Pons (tissue), 1 donor: ENCODE measurements around the gene SLC25A6.
"Not testable (repeated sequence)": the region's sequence is repeated elsewhere in the genome, so short reads cannot be mapped to it uniquely, and the experiment has no call there.

Experiments
- DNase-seq: peaks from one replicate; pipeline ENCODE4 v3.0.0-alpha.2; 2016; ENCODE audit warnings: low spot score

The SLC25A6 gene

DNA sequence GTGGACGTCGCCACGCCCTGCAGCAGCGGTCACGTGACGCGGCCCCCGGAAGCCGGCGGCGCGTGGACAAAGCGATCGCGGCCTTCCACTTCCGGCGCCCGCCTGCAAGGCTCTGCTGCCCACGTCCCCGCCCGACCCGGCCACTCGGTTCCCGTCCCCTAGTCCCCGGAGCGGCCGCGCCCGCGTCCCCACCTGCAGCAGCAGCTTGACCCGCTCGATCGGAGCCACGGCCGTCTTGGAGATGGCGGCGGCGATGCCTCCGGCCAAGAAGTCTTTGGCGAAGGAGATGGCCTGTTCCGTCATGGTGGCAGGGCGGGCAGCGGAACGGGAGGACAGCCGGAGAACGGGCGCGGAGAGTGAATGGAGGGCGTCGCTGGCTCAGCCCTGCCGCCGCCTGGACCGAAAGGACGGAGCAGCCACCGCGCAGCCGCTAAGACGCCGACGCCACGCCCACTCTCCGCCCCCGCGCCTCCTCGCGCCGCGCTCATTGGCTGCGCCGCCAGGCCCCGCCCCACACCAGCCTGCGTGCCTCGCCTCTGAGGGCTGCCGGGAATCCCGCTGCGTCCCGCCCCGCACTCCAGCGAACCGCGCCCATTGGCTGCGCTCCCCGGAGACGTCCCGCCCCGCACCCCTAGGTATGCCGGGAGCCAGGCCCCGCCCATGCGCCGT is at the start of gene SLC25A6:
SLC25A6 (minus strand) TSS at position 407 of the 669 bp plus-strand sequence; CDS start at position 303, 104 bp downstream.
- peak; percentile 95 for DNase-seq

DNA sequence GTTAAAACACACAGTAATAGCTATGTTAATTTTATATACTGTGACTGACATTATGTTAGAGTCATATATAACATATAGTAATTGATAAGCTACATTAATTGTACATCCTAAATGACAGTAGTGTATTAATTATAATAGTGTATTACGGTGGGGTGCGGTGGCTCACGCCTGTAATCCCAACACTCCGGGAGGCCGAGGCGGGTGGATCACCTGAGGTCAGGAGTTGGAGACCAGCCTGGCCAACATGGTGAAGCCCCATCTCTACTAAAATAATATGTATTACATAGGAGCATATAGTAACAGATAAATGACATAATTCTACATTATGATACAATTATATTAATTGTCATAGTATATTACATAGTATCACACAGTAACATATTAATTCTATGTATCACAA is 48.6 kb upstream of the SLC25A6 start:
- DNase-seq = no peak

DNA sequence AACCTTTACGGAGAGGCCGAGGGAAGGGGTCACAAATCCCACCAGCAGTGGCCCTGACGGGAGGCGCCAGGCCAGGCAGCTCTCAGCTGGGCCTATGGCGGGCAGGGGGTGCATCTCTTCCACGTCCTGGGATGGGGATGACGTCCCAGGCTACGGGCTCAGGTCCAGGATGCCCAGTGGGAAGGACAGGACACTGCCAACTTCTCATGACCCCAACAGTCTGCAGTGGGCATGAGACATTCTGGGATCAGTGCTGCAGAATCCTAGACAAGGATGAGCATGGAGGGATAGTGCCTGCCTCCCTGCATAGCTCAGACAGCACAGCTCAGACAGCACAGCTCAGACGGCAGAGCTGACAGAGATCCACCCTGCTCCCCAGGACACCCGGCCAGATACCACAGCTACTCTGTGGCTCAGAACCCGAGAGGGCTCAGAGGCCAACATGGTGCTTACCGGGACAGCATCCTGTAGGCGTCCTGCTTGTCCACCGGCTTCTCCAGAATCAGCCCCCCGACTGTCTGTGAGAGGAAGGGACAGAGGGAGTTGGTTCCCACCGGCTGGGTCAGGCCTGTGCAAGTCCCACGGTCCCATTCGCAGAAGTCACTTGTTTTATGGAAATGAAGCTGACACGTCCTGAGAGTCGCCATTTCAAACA is 43.5 kb upstream of the SLC25A6 start:
- DNase-seq = no peak

DNA sequence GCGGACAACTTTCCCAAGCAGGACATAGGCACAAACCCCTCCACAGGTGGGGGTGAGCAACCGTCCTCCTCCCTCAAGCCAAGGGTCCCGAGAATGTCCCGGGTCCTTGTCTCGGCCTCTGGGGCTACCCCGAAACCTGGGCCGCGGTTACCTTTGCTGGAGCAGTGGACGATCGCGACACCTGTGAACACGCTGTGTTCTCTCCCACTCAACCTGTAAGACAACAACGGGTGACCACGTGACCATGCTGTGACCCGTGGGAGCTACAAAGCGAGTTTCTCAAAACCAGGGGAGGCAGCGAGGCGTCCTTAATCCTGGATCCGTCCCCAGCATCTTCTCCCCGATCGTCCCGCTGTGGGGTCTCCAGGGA is 42.9 kb upstream of the SLC25A6 start:
- no peak for DNase-seq

DNA sequence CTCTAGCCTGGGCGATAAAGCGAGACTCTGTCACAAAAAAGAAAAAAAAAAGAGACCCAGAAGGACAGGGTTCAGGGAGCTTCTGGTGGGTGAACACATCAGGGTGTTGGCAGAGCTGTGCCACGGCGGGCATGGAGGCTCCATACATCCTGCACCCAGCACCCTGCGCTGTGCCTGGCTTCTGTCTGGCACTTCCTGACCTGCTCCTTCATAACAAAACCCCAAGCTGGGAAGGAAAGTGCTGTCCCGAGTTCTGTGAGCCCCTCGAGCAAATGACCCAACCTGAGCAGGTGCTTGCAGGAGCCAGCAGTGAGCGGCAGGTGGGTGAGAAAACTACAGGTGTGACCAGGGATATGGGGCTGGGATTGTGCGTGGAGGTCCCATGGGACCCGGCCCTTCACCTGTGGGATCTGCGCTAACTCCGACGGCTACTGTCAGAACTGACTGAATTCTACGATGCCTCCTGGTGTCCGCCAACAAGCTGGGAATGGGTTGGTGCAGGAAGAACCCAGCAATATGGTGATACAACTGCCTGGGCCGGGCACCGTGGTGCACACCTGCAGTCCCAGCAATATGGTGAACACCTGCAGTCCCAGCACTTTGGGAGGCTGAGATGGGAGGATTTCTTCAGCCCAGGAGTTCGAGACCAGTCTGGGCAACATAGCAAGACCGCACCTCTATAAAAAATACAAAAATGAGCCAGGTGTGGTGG is 41.9 kb upstream of the SLC25A6 start:
- no peak for DNase-seq

DNA sequence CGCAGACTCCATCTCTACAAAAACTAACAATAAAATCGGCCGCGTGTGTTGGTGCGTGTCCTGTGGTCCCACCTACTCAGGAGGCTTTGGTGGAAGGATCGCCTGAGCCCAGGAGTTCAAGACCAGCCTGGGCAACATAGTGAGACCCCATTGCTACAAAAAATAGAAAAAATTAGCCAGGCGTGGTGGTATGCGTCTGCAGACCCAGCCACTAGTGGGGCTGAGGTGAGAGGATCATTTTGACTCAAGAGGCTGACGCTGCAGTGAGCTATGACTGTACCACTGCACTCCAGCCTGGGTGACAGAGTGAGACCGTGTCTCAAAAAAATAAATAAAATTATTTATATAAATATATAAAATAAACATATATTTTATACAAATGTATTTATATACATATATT is 38.5 kb upstream of the SLC25A6 start:
- DNase-seq = no peak

DNA sequence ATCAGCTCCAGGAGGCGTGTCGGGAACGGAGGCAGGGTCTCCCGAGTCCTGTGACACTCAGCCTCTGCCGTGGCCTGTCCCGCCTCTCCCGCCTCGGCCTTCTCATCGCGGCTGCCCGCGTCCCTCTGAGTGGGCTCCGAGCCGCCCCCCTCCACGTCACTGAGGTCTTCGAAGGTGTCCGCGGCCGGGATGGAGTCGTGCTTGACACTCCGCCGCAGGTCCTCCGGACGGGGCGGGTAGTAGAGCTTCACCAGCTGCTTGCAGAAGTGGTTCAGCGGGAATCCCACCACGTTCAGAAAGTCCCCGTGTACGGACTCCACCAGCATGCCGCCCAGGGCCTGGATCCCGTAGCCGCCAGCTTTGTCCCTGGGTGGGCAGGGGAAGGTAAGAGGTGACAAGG is 35.8 kb upstream of the SLC25A6 start:
- DNase-seq = no peak

DNA sequence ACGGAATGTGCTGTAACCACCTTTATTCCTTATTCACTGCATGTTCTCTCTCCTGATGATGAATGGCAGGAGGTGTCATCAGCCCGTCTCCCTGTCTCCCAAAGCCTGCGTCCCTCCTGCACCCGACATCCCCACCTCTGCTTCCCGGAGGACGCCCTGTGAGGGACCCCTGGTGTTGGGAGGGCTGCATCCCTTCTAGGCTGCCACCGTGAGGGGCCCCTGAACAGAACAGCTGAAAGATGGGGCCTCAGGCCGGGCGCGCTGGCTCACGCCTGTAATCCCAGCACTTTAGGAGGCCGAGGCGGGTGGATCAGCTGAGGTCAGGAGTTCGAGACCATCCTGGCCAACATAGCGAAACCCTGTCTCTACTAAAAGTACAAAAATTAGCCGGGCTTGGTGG is 34.4 kb upstream of the SLC25A6 start:
- not testable (repeated sequence) for DNase-seq

DNA sequence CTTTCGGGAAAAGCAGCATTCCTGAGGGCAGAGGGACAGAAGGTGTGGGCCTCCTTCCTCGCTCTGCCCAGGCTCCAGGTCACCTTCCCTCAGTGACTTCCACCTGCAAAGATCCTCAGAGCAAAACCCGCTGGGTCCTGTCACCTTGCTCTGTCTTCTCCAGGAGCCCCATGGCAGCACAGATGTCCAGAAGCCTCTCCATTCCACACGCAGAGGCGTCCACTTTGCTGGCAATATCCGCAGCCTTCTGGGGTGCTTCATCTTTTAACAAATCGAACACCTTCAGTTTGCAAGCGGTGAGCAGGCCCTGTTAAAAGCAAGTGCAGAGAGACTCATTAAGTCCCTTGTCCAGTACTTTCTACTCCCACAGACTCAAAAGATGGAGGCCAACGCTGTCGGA is 33.5 kb upstream of the SLC25A6 start:
- DNase-seq = no peak

DNA sequence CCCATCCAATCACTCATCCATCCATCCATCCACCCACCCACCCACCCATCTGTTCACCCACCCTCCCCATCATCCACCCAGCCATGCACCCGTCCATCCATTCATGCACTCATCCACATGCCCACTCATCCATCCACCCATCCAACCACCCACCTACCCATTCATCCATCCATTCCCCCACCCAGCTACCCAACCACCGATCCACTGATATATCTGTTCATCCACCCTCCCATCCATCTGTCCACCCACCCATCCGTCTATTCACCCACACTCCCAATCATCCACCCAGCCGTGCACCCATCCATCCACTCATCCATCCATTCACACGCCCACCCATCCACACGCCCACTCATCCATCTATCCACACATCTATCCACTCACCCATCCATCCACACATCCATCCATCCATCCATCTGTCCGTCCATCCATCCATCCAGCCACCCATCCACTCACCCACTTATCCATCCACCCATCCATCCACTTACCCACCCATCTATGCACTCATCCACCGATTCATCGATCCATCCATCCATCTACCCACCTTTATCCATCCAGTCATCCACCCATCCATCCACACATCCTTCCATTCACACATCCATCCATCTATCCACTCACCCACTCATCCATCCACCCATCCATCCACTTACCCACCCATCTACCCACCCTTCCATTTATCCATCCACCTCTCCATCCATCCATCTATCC is 32.4 kb upstream of the SLC25A6 start:
- no peak for DNase-seq

DNA sequence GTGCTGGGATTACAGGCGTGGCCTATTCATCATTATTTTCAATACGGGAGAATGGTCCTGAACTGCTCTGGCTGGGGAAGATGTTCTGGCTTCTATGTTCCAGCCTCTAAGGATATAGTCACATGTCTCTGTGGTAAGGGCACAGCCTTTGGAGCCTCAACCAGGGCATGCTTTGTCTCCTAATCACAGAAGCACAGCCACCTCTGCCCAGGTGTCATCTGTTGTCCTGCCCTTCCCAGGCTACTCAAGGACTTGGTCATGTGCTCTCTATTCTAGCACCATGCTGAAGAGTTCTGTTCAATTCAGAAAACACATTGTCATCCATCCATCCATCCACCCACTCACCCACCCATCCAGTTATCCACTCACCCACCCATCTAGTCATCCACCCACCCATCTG is 31.3 kb upstream of the SLC25A6 start:
- no peak for DNase-seq

DNA sequence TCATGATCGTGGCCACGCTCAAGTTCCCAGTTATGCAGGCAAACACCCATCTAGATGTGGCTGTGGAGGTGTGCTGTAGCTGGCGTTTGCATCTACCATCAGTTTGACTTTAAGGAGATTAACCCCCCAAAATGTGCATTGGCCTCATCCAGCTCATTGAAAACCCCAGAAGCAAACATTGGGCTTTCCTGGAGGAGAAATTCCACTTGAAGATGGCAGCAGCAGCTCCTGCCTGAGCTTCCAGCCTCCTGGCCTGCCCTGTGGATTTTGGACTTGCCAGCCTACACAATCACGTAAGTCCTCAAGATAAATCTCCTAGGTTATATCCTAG is 30.2 kb upstream of the SLC25A6 start:
- DNase-seq = no peak

DNA sequence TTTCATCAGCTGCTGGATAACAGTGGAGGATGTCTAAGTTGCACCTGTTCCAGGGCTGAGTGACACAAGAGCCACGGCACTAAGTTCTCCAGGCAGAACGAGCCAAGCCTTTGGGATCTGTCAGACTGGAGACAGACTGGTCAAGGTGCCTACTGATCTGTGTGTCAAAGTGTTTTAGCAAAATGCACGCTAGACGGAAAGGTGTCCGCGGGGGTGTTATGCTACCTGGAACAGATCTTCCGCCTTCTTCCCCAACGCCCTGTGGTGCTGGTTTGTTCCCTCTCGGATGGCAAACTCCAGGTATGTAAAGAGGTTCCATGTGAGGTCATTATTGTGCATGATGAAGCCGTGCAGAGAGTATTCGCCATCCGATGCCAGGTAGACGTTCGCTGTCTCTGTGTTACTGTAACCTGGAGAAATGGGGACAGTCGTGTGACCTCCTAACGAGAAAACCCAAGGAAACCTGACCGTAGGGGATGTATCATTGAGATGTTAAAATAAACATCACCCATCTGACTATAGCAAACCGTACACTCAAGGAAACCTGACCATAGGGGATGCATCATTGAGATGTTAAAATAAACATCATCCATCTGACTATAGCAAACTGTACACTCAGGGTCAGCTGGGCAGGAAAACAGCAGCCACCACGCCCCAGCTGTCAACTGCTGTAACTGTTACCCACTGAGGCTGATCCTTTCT is 29.7 kb upstream of the SLC25A6 start:
- no peak for DNase-seq

DNA sequence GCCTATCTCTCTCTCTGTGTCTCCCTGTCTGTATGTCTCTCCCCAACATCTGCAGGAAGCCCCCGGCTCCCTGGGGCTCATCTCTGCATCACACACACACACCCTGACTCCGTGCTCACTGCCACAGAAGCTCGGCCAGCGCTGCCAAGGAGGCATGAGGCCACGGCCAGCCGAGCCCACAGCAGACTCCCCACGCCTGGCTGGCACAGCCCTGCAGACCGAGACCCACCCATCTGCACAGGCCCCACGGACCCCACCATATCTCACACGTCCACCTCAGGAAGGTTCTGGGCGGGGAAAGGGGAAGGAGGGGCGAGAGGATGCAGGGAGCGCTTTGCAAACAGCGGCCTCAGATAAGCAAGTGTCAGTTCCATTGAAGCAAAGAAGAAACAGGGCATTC is 28.5 kb upstream of the SLC25A6 start:
- peak; percentile 30 for DNase-seq

DNA sequence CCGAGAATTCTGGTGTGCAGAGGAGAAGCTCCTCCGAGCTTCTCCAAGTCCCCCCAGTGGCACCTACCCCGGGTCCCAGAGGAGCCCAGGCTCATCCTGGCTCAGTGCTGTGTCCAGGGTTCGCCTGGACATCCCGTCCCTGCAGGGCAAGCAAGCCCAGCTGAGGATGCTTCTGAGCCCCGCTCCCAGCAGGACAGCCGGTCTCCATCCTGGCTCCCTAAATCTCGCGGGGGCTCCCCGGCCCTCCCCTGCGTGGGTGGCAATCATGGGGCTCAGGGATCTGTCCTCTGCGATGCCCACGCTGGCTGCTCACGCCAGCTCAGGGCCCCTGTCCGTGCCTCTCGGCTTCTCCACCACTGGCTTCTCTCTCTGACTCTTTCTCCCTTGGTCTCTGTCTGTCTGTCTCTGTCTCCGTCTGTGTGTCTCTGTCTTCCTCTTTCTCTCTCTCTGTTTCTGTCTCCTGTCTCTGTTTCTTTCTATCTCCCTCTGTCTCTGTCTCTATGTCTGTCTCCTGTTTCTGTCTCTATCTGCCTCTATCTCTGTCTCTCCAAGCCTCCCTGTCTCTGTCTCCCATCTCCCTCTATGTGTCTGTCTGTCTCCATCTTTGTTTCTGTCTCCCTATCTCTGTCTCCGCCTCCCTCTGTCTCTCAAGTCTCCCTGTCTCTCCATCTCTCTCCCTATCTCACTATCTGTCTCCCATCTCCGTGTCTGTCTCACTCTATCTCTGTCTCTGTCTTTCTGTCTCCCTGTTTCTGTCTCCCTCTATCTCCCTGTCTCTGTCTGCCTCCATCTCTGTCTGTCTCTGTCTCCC is 27.8 kb upstream of the SLC25A6 start:
- no peak for DNase-seq

DNA sequence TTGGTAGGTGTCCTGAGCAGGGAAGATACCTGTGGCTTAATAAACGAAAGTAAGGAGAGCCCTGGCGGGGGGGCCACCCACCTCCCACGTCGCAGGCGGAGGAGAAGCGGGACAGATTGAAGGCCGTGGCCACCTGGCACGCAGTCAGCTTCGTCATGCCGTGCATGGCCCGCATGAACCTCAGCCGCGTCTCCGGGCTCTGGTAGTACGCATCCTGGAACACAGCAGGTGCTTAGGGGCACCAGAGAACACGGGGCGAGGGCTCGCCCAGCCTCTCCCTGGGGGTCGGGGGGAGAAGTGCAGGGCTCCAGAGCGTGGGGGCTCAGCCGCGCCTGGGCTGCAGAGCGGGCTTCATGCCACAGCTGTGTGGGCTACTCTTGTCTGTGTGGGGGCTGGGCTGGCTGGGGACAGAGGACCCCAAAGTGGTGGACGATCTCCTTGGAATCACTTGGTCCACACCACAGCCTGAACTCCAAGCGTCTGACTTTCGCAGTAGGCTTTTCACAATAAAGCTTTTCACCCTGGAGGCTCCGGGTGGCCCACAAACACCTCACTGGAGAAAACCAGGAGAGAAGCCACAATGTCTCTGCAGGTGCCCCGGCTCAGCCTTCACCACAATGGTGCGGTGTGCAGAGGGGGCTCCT is 27.1 kb upstream of the SLC25A6 start:
- no peak for DNase-seq

DNA sequence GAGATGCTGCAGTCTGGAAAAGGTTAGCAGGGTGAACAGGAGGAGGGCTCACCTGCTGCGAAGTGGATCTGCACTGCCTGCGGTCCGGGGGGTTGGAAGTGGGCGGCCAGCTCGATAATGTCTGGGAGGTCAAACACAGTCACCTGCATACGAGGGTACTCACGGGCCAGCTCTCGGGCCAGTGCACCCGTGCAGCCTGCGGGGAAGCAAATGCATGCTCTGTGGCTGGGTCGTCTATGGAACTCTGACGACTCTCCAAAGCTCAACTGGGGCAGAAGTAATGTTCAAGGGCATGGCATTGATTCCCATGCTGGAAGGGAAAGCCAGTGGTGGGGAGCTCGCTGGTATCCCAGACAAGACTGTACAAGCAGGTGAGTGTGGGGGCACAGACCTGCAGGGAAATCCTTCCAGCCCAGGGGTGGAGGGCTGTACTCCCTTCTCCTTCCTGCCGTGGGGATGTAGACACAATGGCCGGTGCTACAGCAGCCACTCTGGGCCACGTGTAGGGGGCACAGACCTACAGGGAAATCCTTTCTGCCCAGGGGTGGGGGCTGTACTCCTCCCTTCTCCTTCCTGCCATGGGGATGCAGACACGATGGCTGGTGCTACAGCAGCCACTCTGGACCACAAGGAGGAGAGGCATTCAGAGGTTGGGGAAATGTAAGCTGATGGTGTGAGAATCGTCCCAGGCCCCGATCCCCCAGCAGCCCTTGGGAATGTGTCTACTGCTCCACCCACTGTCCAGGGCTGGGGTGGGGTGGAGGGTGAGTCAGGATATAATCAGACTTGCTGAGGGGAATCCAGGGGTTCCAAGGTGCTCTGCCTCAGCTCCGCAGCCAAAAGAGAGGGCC is 26.2 kb upstream of the SLC25A6 start:
- no peak for DNase-seq

DNA sequence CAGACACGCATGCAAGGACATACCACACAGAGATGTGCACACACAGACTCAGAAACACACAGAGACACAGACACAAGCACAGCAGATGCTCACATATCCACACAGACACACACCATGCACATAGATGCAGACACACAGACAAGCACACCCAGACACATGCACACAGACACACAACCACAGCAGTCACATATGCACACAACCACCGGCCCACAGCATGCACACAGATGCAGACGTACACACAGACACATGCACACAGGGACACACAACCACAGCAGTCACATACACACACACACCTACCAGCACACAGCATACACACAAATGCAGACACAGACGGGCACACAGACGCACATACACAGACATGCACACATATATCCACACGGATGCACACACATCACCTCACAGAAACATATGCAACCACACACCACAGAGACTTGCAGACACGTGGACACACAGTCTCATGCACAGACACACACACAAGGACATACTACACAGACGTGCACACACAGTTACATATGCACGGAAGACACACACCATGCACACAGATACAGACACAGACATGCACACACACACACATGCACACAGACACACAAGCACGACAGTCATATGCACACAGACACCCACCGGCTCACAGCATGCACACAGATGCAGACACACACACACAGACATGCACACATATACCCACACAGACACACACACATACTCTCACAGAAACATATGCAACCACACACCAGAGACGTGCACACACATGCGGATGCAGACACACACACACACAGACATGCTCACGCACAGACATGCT is 25.2 kb upstream of the SLC25A6 start:
- DNase-seq = no peak

DNA sequence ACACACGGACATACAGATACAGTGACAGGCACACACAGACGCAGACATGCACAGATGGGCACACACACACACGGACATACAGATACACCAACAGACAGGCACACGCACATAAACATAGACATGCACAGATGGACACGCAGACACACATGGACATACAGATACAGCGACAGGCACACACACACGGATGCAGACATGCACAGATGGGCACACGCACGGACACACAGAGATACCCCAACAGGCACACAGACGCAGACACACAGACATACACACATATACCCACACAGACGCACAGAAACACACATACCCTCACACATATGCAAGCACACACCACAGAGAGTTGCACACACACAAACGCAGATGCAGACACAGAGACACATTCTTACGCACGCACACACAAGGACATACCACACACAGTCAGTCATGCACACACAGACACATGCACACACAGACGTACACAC is 24.4 kb upstream of the SLC25A6 start:
- no peak for DNase-seq
